ENCODE measurements around the gene SUN5. TPM values are rescaled to one million over a fixed set of nuclear protein-coding genes. Genes with fewer than 3 reads are reported as not detected.

SUN5 gene
- total RNA-seq, 1 donor from 2014 or later = not detected

GRCh38 chr20:33034901-33035492 is 30.8 kb upstream of the SUN5 start:
- Mint-ChIP-seq H3K27ac (ENCODE audit: unreplicated experiment) (no peak overlapping the region), H3K4me1 (ENCODE audit: unreplicated experiment) (no peaks in the 10 kb centered on the region), H3K36me3 (ENCODE audit: unreplicated experiment) (no peaks in the 10 kb centered on the region), H3K4me3 (ENCODE audit: unreplicated experiment) (no peak overlapping the region), H3K27me3 (ENCODE audit: unreplicated experiment) (peaks cover 6% of the 10 kb centered on the region), H3K9me3 (ENCODE audit: unreplicated experiment) (peaks cover 3% of the 10 kb centered on the region)
- TF ChIP-seq CTCF (IDR thresholded peaks at IDR 0.05) = no peak
- no peak for DNase-seq (ENCODE audit: extremely low spot score, unreplicated experiment)

GRCh38 chr20:33034115-33034514 is 29.9 kb upstream of the SUN5 start:
- DNase-seq (ENCODE audit: extremely low spot score, unreplicated experiment) = no peak
- H3K27ac Mint-ChIP-seq (ENCODE audit: unreplicated experiment) = no peak overlapping the region
- no peak overlapping the region for H3K4me3 Mint-ChIP-seq (ENCODE audit: unreplicated experiment)
- H3K27me3 Mint-ChIP-seq (ENCODE audit: unreplicated experiment) = peaks cover 6% of the 10 kb centered on the region
- TF ChIP-seq CTCF (IDR thresholded peaks at IDR 0.05) = no peak
- no peaks in the 10 kb centered on the region for H3K4me1 Mint-ChIP-seq (ENCODE audit: unreplicated experiment)
- H3K9me3 Mint-ChIP-seq (ENCODE audit: unreplicated experiment) = peaks cover 3% of the 10 kb centered on the region
- H3K36me3 Mint-ChIP-seq (ENCODE audit: unreplicated experiment) = no peaks in the 10 kb centered on the region

GRCh38 chr20:33033381-33033780 is 29.1 kb upstream of the SUN5 start:
- peaks cover 3% of the 10 kb centered on the region for H3K9me3 Mint-ChIP-seq (ENCODE audit: unreplicated experiment)
- peaks cover 6% of the 10 kb centered on the region for H3K27me3 Mint-ChIP-seq (ENCODE audit: unreplicated experiment)
- no peaks in the 10 kb centered on the region for H3K36me3 Mint-ChIP-seq (ENCODE audit: unreplicated experiment)
- H3K27ac Mint-ChIP-seq (ENCODE audit: unreplicated experiment) = no peak overlapping the region
- no peak for DNase-seq (ENCODE audit: extremely low spot score, unreplicated experiment)
- no peak for TF ChIP-seq CTCF (IDR thresholded peaks at IDR 0.05)
- H3K4me3 Mint-ChIP-seq (ENCODE audit: unreplicated experiment) = no peak overlapping the region
- H3K4me1 Mint-ChIP-seq (ENCODE audit: unreplicated experiment) = no peaks in the 10 kb centered on the region

- no peak for TF ChIP-seq CTCF (IDR thresholded peaks at IDR 0.05)
- H3K27ac Mint-ChIP-seq (ENCODE audit: unreplicated experiment) = no peak overlapping the region
- no peaks in the 10 kb centered on the region for H3K36me3 Mint-ChIP-seq (ENCODE audit: unreplicated experiment)
- no peaks in the 10 kb centered on the region for H3K27me3 Mint-ChIP-seq (ENCODE audit: unreplicated experiment)
- no peak overlapping the region for H3K4me3 Mint-ChIP-seq (ENCODE audit: unreplicated experiment)
- H3K4me1 Mint-ChIP-seq (ENCODE audit: unreplicated experiment) = no peaks in the 10 kb centered on the region
- H3K9me3 Mint-ChIP-seq (ENCODE audit: unreplicated experiment) = peaks cover 3% of the 10 kb centered on the region
- DNase-seq (ENCODE audit: extremely low spot score, unreplicated experiment) = no peak
Observed at GRCh38 chr20:33032555-33032954, 28.3 kb upstream of the SUN5 start.

GRCh38 chr20:33031531-33031930 is 27.3 kb upstream of the SUN5 start, which contains the start of gene BPIFB6:
Gene BPIFB6 (plus strand): TSS chr20:33031648. CDS start chr20:33031648, 0 bp downstream.
- H3K4me1 Mint-ChIP-seq (ENCODE audit: unreplicated experiment) = no peaks in the 10 kb centered on the region
- no peak within 1 kb of the TSS for H3K27ac Mint-ChIP-seq (ENCODE audit: unreplicated experiment)
- no peaks in the 10 kb centered on the region for H3K36me3 Mint-ChIP-seq (ENCODE audit: unreplicated experiment)
- no peak for TF ChIP-seq CTCF (IDR thresholded peaks at IDR 0.05)
- H3K9me3 Mint-ChIP-seq (ENCODE audit: unreplicated experiment) = peaks cover 3% of the 10 kb centered on the region
- H3K4me3 Mint-ChIP-seq (ENCODE audit: unreplicated experiment) = no peak within 1 kb of the TSS
- DNase-seq (ENCODE audit: extremely low spot score, unreplicated experiment) = no peak
- no peaks in the 10 kb centered on the region for H3K27me3 Mint-ChIP-seq (ENCODE audit: unreplicated experiment)

Data from osteocyte (in vitro differentiated cells).